Subcutaneous abdominal adipose tissue (tissue), 5 donors: Measurements from ENCODE around the gene MAML2.

Source experiments
- H3K27ac ChIP-seq: one replicate; pipeline ENCODE4 v1.7.0; 2013; ENCODE audit warnings: low read depth, mild to moderate bottlenecking, inconsistent platforms, low read length, moderate library complexity
- H3K27me3 ChIP-seq, 5 donors: one replicate each; pipeline ENCODE4 v1.7.0; 2013; ENCODE audit warnings: low read length in 5 of 5, inconsistent platforms in 1 of 5; ENCODE audit not compliant: control insufficient read depth in 5 of 5, insufficient read depth in 4 of 5
- H3K36me3 ChIP-seq, 5 donors: one replicate each; pipeline ENCODE4 v1.7.0; 2013; ENCODE audit warnings: low read length in 5 of 5; ENCODE audit not compliant: control insufficient read depth in 5 of 5, insufficient read depth in 5 of 5
- H3K4me1 ChIP-seq, 5 donors: one replicate each; pipeline ENCODE4 v1.7.0; 2013; ENCODE audit warnings: low read length in 5 of 5, mild to moderate bottlenecking in 3 of 5, moderate library complexity in 1 of 5; ENCODE audit not compliant: control insufficient read depth in 5 of 5, insufficient read depth in 5 of 5
- H3K4me3 ChIP-seq, 5 donors: one replicate each; pipeline ENCODE4 v1.7.0; 2013; ENCODE audit warnings: low read length in 5 of 5, low read depth in 1 of 5
- H3K9ac ChIP-seq, 5 donors: one replicate each; pipeline ENCODE4 v1.7.0; 2013; ENCODE audit warnings: low read length in 5 of 5, mild to moderate bottlenecking in 4 of 5, moderate library complexity in 3 of 5
- H3K9me3 ChIP-seq, 5 donors: one replicate each; pipeline ENCODE4 v1.7.0; 2013; ENCODE audit warnings: low read length in 5 of 5; ENCODE audit not compliant: control insufficient read depth in 5 of 5
- donor health status: healthy.
- donor health status: healthy.
- donor health status: healthy.
- donor health status: healthy.
- donor health status: healthy.

The MAML2 gene

GRCh38 chr11:96222102-96222501, 120.9 kb downstream of the MAML2 start:
- Histone ChIP-seq H3K27ac (no peak overlapping the region), H3K9ac (no peak overlapping the region), H3K27me3 (no peaks in the 10 kb centered on the region), H3K4me1 (peaks cover 0 to 37% (median 30%) of the 10 kb centered on the region in 5 donors), H3K4me3 (no peak overlapping the region), H3K9me3 (no peaks in the 10 kb centered on the region), H3K36me3 (no peaks in the 10 kb centered on the region)

DNA sequence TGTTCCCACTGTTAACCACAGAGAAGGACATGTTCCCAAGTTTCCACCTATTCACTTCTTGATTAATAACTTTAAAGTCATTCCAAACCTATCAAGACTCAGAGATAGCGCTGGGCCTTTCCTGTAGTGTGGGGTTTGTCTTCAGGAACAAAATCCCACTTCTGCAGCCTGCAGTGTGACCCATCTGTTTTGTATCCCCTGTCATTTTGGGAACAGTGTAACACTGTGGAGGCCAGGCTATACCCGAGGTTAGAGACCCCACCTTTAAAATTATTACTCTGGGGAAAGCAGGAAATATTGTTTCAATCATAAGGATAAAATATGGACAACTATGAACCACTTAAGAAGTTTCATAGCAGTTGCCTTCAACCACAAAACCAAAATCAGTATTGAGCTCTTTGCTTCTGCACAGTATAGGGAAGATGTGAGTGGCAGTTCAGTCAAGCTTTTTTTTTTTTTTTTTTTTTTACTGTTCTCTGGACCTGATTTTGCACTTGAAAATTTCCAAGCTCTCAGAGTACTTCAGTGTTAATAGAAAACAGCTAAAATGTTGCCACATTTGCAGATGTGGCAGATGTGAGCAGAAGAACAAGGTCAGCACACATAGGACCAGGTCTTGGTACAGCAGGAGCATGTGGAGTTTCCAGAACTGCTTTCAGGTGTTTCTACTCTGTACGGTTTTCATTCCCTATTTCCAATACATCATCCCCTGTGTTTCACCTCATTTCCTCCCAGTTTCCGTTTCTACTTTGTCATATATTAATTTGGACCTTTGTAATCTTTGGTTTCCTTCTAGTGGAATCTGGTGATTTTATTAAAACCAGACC, 121.5 kb downstream of the MAML2 start:
- no peaks in the 10 kb centered on the region for H3K27me3 ChIP-seq
- no peak overlapping the region for H3K9ac ChIP-seq
- no peaks in the 10 kb centered on the region for H3K9me3 ChIP-seq
- no peak overlapping the region for H3K4me3 ChIP-seq
- no peaks in the 10 kb centered on the region for H3K36me3 ChIP-seq
- H3K27ac ChIP-seq: peak overlapping the region; percentile 14
- peaks cover 1 to 38% (median 32%) of the 10 kb centered on the region in 5 donors for H3K4me1 ChIP-seq

DNA sequence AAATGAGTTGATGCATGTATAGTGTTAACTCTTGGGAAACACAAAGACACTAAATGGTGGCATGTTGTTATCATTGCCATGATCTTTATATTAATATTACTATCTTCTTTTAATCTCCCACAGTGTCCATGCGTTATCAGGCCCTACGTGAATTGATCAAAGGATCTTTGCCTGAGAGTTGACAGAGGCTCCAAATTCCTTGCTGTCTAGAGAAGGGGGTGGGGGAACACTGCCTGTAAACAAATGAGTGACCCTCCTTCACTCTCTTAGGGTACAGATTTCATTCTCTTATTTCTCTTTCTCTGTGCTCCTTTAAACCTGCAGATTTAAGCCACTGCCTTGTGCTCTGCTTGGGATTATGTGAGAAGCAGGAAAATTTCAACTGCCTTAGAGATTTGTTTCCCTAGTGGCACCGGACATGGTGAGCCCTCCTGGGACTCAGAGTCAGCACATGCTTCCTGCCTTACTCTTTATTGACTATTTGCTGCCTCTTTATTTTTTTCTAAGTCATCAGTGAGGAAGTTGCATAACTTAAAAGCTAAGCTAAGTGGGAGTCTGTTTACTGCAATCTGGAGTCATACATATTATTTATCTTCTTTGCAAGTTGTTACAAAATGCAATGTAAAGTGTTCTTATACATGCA, 122.9 kb downstream of the MAML2 start:
- peak overlapping the region in 1 of 5 donors; percentile 4 for H3K9ac ChIP-seq
- H3K4me1 ChIP-seq: peaks cover 2 to 52% (median 43%) of the 10 kb centered on the region in 5 donors
- no peaks in the 10 kb centered on the region for H3K36me3 ChIP-seq
- H3K27ac ChIP-seq: peak overlapping the region; percentile 14
- no peaks in the 10 kb centered on the region for H3K27me3 ChIP-seq
- no peaks in the 10 kb centered on the region for H3K9me3 ChIP-seq
- H3K4me3 ChIP-seq: no peak overlapping the region

DNA sequence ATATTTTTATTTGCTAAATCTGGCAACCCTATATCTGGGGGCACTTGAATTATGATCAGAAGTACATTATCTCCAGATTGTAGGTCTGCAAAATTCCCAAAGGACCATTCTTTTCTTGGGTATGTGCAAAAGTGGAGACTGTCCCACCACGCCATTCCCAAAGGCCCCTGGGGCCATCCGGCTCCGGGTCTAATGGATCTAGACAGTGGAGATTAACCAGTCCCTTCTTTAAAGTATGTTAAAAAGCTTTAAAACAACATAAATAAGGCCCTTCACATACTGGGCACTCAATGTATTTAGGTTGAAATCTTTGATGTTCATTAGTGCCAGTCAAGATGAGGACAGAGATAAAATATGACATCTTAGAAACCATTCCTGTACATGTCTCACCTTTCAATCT, 124.1 kb downstream of the MAML2 start:
- H3K27me3 ChIP-seq: no peaks in the 10 kb centered on the region
- H3K27ac ChIP-seq: no peak overlapping the region
- no peak overlapping the region for H3K4me3 ChIP-seq
- no peak overlapping the region for H3K9ac ChIP-seq
- peaks cover 2 to 62% (median 47%) of the 10 kb centered on the region in 5 donors for H3K4me1 ChIP-seq
- H3K36me3 ChIP-seq: no peaks in the 10 kb centered on the region
- H3K9me3 ChIP-seq: no peaks in the 10 kb centered on the region

DNA sequence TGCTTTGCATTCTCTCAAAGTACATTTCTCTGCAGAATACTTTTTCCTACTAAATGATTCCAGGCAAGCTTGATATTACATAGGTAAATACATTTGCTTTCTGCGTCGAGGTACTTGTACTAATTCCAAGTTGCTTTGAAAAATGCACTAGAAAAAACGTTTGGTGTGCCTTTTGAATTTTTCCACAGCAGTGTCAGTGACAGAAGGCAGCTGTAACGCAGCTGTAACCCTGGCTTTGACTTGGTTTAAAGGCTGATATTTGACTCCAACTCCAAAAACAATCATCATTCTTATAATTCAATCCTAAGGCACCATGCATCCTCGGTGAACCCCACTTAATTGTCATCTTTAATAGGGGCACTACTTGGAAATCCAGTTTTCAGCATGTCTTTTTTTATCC, 125.0 kb downstream of the MAML2 start:
- H3K4me3 ChIP-seq: no peak overlapping the region
- H3K4me1 ChIP-seq: peaks cover 2 to 69% (median 52%) of the 10 kb centered on the region in 5 donors
- H3K9me3 ChIP-seq: no peaks in the 10 kb centered on the region
- H3K27me3 ChIP-seq: no peaks in the 10 kb centered on the region
- no peaks in the 10 kb centered on the region for H3K36me3 ChIP-seq
- no peak overlapping the region for H3K27ac ChIP-seq
- H3K9ac ChIP-seq: no peak overlapping the region

- H3K9me3 ChIP-seq: no peaks in the 10 kb centered on the region
- H3K9ac ChIP-seq: no peak overlapping the region
- no peak overlapping the region for H3K4me3 ChIP-seq
- no peaks in the 10 kb centered on the region for H3K27me3 ChIP-seq
- no peak overlapping the region for H3K27ac ChIP-seq
- H3K36me3 ChIP-seq: no peaks in the 10 kb centered on the region
- peaks cover 2 to 75% (median 60%) of the 10 kb centered on the region in 5 donors for H3K4me1 ChIP-seq
Measured at GRCh38 chr11:96217206-96217605, 125.8 kb downstream of the MAML2 start.

DNA sequence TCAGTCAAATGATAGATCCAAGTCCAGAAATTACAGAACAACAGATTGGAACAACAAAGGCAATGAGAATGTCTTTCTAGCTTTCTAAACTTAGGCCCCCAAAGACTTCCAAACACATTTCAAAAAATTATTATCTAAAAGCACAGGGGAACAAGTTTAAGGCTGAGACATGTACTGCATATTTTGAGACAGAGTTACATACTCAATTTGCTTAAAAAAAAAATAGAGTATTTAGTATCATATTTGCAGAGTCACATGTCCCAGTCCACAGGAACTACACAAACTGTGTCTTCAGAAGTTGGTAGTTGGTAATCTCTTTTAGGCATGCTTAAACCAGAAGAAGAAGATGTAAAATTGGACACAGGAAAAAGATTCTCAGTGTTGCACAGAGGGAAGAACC, 127.2 kb downstream of the MAML2 start:
- Histone ChIP-seq H3K4me3 (no peak overlapping the region), H3K4me1 (peaks cover 2 to 68% (median 54%) of the 10 kb centered on the region in 5 donors), H3K36me3 (no peaks in the 10 kb centered on the region), H3K27ac (peak overlapping the region; percentile 66), H3K9me3 (no peaks in the 10 kb centered on the region), H3K9ac (peak overlapping the region in 1 of 5 donors; percentile 53), H3K27me3 (no peaks in the 10 kb centered on the region)

DNA sequence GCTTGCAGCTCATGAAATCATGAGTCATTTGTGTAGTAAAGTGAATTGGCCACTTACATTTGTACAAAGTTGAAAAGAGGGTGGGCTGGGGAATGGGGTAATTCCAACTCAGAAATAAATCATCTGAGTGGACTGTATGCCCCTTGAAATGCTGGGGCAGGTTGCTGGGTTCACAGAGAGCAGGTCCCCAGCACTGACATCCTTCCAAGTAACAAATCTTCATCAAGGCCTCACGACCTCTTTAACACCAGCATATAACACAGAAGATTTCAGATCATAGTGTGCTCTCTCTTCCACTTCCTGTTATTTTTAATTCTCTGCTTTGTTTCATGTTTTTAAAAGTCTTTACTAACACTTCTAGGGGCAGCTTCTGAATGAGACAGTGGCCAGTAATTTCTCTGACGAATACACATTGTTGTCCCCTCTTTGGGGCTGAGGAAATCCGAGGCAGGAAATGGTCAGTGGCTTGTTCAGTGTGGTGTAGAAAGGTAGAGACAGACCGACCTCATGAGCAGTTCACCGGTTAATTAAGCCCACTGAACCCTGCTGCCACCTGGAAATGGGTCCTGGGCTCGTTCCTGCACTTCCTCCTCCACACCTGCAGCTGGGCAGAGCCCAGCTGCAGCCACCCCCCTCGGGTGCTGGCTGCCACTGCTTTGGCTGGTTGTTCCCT, 127.7 kb downstream of the MAML2 start:
- no peak overlapping the region for H3K4me3 ChIP-seq
- H3K36me3 ChIP-seq: no peaks in the 10 kb centered on the region
- H3K4me1 ChIP-seq: peaks cover 2 to 63% (median 49%) of the 10 kb centered on the region in 5 donors
- no peaks in the 10 kb centered on the region for H3K27me3 ChIP-seq
- peak overlapping the region in 3 of 5 donors; percentile 8 to 53 (median 21) for H3K9ac ChIP-seq
- H3K27ac ChIP-seq: peak overlapping the region; percentile 66
- no peaks in the 10 kb centered on the region for H3K9me3 ChIP-seq

- H3K4me3 ChIP-seq: no peak overlapping the region
- no peak overlapping the region for H3K9ac ChIP-seq
- H3K9me3 ChIP-seq: no peaks in the 10 kb centered on the region
- no peaks in the 10 kb centered on the region for H3K36me3 ChIP-seq
- H3K27me3 ChIP-seq: no peaks in the 10 kb centered on the region
- peak overlapping the region; percentile 66 for H3K27ac ChIP-seq
- peaks cover 2 to 58% (median 44%) of the 10 kb centered on the region in 5 donors for H3K4me1 ChIP-seq
Measured at GRCh38 chr11:96214777-96215109, 128.3 kb downstream of the MAML2 start.

GRCh38 chr11:96213500-96213899, 129.5 kb downstream of the MAML2 start:
- no peaks in the 10 kb centered on the region for H3K27me3 ChIP-seq
- no peak overlapping the region for H3K9ac ChIP-seq
- H3K9me3 ChIP-seq: no peaks in the 10 kb centered on the region
- H3K4me3 ChIP-seq: no peak overlapping the region
- peaks cover 2 to 53% (median 42%) of the 10 kb centered on the region in 5 donors for H3K4me1 ChIP-seq
- no peaks in the 10 kb centered on the region for H3K36me3 ChIP-seq
- H3K27ac ChIP-seq: peak overlapping the region; percentile 69
